ENCODE data around the gene NDUFA6. TPM values are rescaled to one million over a fixed set of nuclear protein-coding genes. Genes with fewer than 3 reads are reported as not detected.

NDUFA6 gene
- total and polyA plus RNA-seq, 10 of the 15 experiments (the other 5 are each of a cell fraction or from before 2014, with no cell fraction given), result 85.9 to 511 (median 128) TPM

DNA sequence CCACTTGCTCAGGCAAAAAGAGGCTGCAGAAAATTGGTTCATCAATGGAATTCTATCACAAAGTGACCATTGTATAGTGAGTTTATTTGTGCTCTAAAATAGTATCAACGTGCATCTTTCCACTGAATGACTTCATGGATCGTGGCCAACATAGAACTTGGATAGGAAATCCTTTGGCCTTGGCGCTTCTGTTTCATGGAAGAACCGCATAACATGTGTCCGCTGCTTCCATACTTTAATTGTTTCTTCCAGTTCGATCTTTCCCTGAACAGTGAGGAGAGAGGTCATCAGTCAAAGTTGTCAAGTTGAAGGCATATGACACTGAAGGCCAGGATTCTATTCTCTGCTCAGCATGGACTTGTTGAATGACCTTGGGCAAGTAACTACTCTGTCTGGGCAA is 4.5 kb downstream of the NDUFA6 start (continued):
- TF ChIP-seq, protein P1, sequence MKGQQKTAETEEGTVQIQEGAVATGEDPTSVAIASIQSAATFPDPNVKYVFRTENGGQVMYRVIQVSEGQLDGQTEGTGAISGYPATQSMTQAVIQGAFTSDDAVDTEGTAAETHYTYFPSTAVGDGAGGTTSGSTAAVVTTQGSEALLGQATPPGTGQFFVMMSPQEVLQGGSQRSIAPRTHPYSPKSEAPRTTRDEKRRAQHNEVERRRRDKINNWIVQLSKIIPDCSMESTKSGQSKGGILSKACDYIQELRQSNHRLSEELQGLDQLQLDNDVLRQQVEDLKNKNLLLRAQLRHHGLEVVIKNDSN (IDR thresholded peaks at IDR 0.05; ENCODE audit: borderline replicate concordance, extremely low read length, insufficient read depth, low read depth, low read length), result no peak

DNA sequence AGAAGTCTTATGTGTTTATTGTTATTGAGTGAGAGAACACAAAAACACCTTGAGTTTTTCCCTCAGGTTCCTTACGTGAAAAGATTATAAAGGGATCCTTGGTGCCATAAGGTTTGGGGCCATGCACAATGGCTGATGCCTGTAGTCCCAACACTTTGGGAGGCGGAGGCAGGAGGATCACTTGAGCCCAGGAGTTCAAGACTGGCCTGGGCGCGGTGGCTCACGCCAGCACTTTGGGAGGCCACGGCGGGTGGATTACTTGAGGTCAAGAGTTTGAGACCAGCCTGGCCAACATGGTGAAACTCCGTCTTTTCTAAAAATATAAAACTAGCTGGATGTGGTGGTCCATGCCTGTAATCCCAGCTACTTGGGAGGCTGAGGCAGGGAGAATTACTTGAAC is 5.7 kb downstream of the NDUFA6 start:
- ATAC-seq (no peak), DNase-seq (ENCODE audit: low read depth, low spot score) (no peak), FAIRE-seq (no peak)
- Histone ChIP-seq H3K27me3 (replicated peaks in 1 of 2; ENCODE audit: control insufficient read depth in 2 of 2, insufficient read depth in 2 of 2, low read length in 1 of 2) (no peaks in the 10 kb centered on the region), H3K27ac (ENCODE audit: control insufficient read depth, insufficient read depth) (no peak overlapping the region), H3K79me2 (ENCODE audit: control insufficient read depth, insufficient read depth, low read length) (peaks cover 35% of the 10 kb centered on the region), H2AFZ (ENCODE audit: control insufficient read depth, low read depth, low read length) (no peak overlapping the region), H3K36me3 (ENCODE audit: control insufficient read depth in 2 of 2, insufficient read depth in 2 of 2, low read length in 1 of 2) (peaks cover 7 to 9% of the 10 kb centered on the region in 2 experiments), H3K9ac (ENCODE audit: control insufficient read depth, insufficient read depth, low read length) (no peak overlapping the region), H3K4me3 (no peak overlapping the region), H3K9me3 (replicated peaks; ENCODE audit: control insufficient read depth, insufficient read depth, low read length) (peaks cover 2% of the 10 kb centered on the region; the same call in 2 of the 3 replicates), H4K20me1 (ENCODE audit: control insufficient read depth, insufficient read depth) (no peaks in the 10 kb centered on the region), H3K4me2 (ENCODE audit: control insufficient read depth, insufficient read depth) (no peak overlapping the region), H3K4me1 (ENCODE audit: control insufficient read depth, insufficient read depth, low read length) (peaks cover 3% of the 10 kb centered on the region)
- TF ChIP-seq SMARCA5 (IDR thresholded peaks at IDR 0.05) (no peak), SUZ12 (IDR thresholded peaks at IDR 0.05; ENCODE audit: unreplicated experiment) (no peak), CHD1 (IDR thresholded peaks at IDR 0.05; ENCODE audit: low read depth, low read length) (no peak), HDGF (IDR thresholded peaks at IDR 0.05) (no peak), NFYB (IDR thresholded peaks at IDR 0.05; ENCODE audit: insufficient read depth, low read depth, low read length) (no peak), HDAC2 (IDR thresholded peaks at IDR 0.05) (no peak), TCF7 (IDR thresholded peaks at IDR 0.05; ENCODE audit: borderline replicate concordance) (no peak), JUNB (IDR thresholded peaks at IDR 0.05) (no peak)
- TF ChIP-seq, protein P2, sequence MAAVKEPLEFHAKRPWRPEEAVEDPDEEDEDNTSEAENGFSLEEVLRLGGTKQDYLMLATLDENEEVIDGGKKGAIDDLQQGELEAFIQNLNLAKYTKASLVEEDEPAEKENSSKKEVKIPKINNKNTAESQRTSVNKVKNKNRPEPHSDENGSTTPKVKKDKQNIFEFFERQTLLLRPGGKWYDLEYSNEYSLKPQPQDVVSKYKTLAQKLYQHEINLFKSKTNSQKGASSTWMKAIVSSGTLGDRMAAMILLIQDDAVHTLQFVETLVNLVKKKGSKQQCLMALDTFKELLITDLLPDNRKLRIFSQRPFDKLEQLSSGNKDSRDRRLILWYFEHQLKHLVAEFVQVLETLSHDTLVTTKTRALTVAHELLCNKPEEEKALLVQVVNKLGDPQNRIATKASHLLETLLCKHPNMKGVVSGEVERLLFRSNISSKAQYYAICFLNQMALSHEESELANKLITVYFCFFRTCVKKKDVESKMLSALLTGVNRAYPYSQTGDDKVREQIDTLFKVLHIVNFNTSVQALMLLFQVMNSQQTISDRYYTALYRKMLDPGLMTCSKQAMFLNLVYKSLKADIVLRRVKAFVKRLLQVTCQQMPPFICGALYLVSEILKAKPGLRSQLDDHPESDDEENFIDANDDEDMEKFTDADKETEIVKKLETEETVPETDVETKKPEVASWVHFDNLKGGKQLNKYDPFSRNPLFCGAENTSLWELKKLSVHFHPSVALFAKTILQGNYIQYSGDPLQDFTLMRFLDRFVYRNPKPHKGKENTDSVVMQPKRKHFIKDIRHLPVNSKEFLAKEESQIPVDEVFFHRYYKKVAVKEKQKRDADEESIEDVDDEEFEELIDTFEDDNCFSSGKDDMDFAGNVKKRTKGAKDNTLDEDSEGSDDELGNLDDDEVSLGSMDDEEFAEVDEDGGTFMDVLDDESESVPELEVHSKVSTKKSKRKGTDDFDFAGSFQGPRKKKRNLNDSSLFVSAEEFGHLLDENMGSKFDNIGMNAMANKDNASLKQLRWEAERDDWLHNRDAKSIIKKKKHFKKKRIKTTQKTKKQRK (IDR thresholded peaks at IDR 0.05; ENCODE audit: low read depth, low read length), result no peak
- TF ChIP-seq, protein P3, sequence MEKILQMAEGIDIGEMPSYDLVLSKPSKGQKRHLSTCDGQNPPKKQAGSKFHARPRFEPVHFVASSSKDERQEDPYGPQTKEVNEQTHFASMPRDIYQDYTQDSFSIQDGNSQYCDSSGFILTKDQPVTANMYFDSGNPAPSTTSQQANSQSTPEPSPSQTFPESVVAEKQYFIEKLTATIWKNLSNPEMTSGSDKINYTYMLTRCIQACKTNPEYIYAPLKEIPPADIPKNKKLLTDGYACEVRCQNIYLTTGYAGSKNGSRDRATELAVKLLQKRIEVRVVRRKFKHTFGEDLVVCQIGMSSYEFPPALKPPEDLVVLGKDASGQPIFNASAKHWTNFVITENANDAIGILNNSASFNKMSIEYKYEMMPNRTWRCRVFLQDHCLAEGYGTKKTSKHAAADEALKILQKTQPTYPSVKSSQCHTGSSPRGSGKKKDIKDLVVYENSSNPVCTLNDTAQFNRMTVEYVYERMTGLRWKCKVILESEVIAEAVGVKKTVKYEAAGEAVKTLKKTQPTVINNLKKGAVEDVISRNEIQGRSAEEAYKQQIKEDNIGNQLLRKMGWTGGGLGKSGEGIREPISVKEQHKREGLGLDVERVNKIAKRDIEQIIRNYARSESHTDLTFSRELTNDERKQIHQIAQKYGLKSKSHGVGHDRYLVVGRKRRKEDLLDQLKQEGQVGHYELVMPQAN (conservative IDR thresholded peaks at IDR 0.05), result no peak
- 97% methylated on average over 8 of the region's 8 CpGs for WGBS (ENCODE audit: insufficient coverage, insufficient replicate concordance, low lambda C conversion rate, missing lambda C conversion rate)
- intact Hi-C loops (cut with micrococcal nuclease; ENCODE audit: unreplicated experiment) (no loop called here), in situ Hi-C loops (cut with MboI) (no loop called here)
- ChIA-PET POLR2A (no interaction called here), RAD21 (ENCODE audit: unreplicated experiment) (no interaction called here), CTCF (no interaction called here), SMC1A (ENCODE audit: uncharacterized antibody, unreplicated experiment) (interaction anchor here (1.6 kb wide), 1 partner anchor 33 kb away, joined by 3 read pairs; no protein-coding TSS in a partner anchor)
- BruUV-seq (replicated peaks), result no TSS peak

All from GM12878 (cell line).